RPMI7951 (cell line): ENCODE results near the gene TMEM185B. TPM values are rescaled to one million over a fixed set of nuclear protein-coding genes. Genes with fewer than 3 reads are reported as not detected.
A peak's percentile ranks its signal among the peaks of the same experiment; 100 is the strongest.

ENCODE experiments used
- DNase-seq: peaks from one replicate; pipeline ENCODE4 v3.0.0-alpha.2; 2012; ENCODE audit warnings: low read depth
- total RNA-seq: library from RNA; depleted of rRNA; stranded (reverse); fragments of >200 nt; shearing (Covaris generic); gene quantifications from 2 replicates; pipeline ENCODE4 v1.2.3, GENCODE V29; 2014

The TMEM185B gene
- total RNA-seq, 1 experiment from 2014 or later, result 34.5 TPM

DNA sequence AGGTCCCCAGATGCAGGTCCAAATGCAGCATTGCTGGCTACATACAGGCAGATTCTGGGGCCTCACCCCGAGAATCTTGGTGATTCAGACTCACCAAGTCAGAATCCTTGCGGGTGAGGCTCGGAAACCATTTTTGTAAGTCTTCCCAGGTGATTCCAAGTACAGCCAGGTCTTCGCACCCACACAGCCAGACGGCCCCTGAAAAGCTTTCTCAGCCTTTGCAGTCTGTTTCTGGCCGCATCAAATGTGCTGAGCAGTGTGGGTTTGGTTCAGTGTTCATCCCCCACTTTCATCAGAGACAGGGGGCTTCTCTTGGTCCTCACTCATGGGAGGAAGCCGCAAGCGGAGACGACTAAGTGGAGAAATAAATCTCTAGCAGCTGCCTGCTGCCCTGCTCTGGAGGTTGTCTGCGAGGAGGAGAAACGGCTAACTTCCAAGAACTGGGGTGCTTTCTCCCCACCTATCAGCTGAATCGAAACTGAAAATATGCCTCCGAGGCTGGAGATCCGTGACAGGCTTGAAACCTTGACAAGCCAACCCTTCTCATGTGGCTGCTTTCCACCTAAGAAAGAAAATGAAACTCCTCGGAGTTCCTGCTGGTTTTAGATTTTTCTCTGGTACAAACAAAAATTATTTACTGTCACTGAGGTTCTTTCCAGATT, 8.9 kb upstream of the TMEM185B start:
- DNase-seq, result peak; percentile 67

DNA sequence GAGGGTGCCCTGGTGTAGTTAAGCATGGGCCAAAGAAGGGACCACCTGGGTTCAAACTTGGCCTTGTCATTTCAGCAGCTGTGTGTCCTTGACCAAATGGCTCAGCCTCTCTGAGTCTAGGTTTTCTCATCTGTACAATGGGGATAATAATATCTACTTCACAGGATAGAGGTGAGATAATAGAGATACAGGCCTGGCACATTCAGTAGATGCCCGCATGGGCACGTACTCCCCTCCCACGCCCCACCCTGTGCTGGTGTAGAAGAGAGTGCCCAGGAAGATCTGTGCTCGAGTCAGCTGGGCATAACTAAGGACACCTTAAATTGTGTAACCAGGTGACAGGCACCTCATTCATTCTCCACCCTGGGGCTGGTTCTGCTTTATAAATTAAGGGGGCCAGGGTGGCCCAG, 8.4 kb upstream of the TMEM185B start:
- DNase-seq, result no peak

DNA sequence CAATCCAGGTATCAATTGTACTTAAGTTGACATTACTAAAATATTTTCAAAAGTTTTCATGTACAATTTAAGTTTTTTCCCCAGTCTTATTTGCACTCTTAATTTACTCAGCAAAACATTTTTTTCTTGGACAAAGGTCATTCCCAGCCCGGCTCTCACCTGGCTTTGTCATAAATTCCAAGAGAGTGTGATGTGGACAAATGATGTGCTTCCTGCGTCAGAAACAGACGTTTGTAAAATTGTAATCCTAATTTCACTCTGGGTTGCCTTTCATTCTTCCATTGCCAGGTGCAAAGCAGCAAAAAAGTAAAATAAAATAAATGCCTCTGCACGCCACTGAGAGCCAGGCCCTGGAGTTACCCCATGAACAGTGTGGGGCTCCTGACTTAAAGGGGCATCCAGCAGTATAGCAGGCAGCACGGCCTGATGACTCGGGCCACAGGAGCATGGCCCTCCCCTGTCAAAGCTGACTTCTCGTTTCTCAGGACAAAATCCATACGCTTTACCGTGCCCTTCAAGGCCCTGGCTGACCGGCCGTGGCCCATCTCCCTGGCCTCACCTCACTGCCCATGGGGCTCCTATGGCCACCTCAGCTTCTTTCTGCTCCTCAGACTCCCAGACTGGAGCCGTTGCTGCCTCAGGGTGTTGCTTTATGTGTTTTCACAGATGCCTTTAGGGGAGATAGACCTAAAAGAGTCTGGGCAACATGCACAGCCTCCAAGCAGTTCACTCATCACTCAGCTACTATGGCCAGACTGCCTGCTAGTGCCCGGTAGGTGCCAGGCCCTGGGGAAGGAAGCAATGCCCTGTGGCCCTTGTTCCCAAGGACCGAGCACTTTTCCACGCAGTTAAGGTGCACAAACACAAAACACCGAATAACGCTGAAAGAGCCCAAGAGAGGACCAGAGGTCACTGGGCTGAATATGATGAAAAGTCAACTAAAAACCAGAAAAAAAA, 7.6 kb upstream of the TMEM185B start:
- DNase-seq, result no peak

DNA sequence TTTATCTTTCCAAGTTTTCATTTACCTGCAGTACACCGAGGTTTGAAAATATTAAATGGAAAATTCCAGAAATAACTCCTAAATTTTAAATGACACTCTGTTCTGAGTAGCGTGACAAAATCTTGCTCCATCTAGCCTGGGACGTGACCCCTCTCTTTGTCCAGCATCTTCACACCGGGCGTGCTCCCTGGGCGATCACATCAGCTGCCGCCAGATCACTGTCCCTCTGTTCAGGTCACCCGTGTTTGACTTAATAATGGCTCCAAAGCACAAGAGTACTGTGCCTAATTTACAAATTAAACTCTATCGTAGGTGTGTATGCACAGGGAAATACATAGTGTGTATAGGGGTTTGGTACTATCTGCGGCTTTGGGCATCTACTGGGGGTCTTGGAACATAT, 6.1 kb upstream of the TMEM185B start:
- DNase-seq, result no peak

DNA sequence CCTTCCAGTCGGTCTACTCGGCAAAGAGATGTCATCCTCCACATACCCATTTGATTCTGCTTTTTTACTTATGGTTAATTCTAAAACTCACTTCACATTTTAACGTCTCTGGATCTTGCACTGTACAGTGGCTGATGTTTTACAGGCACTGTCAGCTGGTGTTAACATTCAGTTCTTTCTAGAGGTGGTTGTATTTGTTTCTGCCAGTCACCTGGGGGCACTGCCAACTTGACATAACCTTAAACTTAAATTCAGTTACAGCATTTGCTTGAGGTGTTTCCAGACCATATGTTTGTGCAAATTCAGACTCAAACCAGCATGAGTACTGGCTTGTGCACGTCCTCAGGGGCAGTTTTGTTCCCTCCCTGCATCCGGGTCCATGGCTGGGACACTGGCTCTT, 5.3 kb upstream of the TMEM185B start:
- DNase-seq, result peak; percentile 35

DNA sequence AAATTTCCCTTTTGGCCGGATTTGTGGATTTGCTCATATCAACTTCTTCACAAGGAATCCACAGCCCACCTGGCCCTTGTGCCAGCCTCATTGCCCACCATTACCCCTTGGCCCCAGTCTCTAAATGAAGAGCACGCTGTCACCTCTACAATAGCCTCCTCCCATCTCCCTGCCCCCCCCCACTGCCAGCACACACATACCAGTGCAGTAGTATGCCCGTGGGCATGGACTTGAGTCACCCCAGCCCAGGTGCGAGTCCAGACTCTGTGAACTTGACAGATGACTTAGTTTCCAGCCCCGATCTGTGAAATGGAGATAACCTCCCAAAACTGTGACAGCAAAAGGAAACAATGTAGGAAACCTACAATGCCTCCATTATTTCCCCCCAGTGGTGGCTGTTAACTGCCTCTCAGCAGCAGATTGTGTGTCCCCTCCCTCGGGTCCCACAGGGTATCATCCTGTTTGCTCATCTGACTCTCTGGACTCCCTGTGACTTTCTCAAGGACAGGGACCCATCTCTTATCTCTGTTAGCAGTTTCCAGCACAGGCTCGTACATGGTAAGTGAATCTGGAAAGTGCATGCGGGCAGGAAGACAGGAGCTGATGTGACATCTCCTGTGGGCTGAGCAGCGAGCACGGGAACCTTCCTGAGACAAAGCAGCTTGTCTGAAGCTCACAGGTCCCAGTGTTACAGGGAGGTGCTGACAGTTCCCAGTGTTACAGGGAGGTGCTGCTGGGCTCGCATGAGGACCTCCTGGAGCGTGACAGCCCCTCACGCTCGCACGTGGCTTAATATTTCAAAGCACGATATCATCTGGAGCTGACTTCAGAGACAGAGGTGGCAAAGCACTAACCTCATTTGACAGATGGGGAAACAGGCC, 4.2 kb upstream of the TMEM185B start:
- peak; percentile 35 for DNase-seq

DNA sequence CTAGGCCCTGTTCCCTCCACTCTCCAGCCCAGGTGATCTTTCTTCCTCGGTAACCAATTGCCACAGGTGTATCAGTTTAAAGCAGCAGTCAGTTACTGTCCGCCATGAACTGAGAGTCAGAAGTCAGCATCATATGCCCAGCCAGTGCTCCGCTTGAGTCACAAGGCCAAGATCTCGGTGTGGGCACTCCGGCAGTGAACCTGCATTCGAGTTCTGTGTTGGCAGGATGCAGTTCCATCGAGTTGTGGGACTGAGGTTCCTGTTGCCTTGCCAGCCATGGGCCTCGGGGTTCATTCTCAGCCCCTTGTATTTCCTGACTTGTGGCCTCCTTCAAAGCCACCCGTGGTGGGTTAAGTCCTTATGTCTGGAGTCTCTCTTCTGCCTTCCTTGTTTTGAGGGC, 3.1 kb upstream of the TMEM185B start:
- no peak for DNase-seq

DNA sequence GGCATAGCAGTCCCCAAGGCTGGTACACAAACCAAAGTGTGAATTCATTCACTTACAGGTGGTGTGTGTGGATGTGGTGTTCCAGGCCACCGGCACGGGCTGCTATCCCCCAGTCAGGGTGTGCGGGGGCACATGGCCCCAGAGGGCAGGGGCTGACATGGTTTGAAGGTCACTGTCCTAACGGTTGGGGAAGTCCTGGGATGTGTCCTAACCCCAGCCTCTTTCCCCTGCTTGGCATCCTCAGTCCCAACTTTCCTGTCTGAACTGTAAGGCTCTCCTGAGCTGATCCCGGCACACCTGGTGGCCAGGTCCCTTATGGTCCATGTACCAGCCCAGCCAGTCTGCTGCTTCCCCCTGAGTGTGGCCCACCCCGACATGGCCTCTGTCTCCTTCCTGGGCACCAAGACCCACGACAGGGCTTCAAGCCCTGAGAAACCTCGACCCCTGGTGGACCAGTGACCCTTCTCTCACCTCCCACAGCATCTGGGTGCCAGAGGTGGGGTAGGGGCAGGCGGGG, 2.4 kb upstream of the TMEM185B start:
- DNase-seq, result no peak

DNA sequence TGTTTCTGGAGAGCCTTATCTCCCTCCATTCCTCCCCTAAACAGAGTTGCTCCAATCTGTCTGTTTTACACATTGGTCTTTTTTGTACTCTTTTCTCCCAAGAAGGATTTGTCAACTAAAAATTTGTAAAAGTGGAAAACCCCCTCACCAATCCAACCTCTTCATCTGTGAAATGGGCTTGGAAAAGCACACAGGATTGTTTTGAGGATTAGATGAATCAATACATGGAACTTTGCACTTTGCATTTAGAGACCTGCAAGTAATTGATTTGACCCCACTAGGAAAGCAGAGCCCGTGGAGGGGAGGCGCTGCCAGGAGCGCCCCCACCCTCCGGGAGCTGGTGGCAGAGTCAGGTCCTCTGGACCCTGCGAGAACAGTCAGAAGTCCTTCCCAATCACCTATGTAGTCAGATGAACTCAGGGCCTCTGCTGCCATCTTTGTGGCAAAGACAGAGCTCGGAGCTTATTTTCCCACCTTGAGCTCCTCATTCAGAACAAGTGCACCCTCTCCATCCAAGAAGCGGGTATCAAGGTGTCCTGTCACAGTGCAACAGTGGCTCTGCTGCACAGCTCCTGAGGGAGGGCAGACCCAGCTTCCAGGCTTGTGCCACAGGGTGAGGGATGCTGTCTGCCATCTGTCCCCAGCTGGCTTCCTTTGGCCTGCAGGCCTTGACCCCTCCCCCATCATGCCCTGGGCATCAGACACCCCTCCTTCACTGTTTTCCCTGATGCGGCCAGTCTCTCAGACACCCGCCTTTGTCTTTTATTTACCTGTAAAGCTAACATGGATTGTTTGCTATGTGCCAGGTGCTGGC, 1.7 kb upstream of the TMEM185B start:
- no peak for DNase-seq

DNA sequence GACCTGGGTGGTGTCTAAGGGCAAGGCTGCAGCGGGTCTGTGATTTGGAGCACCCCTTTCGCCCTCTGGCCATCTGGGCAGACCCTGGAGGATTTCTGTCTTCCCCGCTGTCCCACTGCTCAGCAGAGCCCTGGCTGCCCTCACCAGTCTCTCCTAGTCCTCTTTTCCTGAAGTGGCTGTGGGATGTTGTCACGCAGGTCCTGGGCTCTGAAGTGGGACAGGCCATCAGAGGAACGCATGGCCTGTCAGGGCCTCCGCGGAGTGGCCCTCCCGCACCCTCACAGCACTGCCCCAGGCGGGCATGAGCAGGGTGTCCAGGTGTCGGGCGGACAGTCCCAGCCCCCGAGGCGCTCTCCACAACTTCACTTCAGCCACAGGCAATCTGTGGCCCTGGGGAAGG, 1.1 kb upstream of the TMEM185B start:
- DNase-seq, result no peak

DNA sequence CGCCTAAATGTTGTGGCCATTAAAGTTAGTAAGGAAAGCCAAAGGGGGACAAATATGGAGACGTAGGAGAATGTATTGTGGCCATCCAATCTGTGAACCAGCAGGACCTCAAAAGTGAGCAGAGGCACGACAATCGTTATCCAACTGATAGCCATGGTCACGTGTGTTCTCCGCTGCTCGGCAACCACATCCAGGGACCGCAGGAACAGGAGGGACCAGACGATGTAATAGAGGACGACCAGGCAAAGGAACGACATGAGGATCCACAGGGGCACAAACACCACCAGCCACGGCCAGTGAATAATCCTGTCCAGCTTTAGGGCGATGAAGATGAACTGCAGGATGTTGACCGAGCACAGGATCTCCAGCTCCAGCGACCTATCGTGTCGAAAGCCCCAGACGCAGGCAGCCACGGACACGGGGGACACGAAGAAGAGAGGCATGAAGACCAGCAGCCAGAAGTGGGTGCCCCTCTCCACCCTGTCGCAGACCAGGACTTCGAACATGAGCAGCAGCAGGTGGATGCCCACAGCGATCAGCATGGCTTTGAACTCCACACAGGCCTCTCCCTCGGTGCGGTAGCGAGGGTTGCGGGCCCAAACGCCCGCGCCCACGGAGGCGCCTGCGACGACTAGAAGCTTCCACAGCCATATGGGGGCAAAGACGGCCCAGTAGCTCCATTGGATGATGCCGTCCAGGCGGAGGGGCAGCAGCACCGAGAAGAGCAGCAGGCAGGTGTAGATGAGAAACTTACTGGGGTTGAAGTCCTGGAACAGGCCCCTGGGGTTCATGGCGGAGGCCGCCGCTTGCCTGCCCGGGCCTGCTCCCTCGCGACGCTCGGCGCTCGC, 790 bp downstream of the TMEM185B start:
- no peak for DNase-seq

DNA sequence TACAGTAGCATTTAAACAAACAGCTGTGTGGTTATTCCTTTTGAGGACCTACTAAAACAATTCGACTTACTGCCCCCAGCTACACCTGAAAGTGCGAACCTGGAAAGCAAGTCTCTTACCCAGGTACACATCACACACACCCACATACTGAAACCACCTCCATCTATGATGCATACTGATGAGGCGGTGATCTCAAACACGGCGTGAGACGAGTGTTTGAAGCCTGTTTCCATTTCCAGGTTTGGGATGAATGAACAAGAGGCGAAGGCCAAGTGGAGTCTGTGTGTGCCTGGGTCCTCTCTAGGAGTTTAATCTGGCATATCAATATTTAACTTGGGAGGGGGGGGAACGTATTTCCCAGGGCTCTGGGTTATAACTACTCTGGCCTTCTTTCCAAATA, 1.6 kb downstream of the TMEM185B start:
- no peak for DNase-seq

DNA sequence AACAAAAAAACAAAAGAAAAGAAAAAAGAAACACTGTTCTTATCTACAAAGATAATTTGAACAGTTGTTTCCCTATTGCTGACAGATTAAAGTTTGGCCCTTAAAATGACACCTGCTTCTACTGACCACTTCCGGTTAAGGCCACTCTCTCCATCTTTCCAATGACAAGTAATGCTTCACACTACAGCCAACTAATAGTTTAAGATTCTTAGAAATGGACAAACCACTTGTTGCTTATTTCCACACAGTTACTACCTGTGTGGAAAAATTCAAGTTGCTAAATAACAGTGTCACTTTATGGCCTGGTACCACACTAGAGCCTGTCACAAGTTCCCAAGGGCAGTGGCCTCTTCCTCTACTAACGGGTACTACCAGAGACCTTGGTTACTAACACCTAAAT, 2.4 kb downstream of the TMEM185B start:
- no peak for DNase-seq

DNA sequence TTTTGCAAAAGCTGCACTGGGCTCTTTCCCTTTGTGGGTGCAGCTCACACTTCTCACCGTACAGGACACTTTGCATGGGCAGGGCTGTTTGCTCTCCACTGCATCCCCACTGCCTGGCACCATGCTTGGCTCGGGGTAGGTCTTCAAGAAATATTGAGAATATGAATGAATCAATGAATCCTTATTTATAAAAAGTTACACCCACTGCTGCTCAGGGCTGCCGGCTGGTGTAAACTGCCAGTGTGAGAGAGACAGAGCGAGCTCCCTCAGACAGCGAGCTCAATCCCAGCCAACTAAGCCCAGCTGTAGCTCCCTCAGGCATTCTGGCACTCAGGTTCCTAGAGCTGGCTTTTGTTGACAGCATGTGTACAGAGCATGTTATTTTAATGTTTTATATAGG, 3.4 kb downstream of the TMEM185B start:
- no peak for DNase-seq

DNA sequence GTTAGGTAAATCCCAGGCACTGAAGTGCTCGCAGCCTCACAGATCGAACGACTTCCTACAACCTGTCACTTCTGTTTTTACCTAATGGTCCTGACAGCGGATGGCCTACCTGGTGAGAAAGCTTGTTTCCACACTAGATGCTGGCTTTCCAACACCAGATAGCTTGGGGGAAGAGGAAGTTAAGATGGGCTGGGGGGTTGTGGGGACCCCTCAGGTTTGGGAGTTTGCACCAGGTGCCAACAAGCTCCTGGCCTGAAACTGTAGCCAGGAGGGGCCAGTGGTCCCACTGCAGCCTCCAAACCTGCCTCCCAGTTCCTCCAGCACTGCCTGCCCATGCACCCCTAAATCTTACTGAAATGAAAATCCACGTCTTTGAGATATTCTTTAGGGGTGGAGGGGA, 3.9 kb downstream of the TMEM185B start:
- DNase-seq, result no peak

DNA sequence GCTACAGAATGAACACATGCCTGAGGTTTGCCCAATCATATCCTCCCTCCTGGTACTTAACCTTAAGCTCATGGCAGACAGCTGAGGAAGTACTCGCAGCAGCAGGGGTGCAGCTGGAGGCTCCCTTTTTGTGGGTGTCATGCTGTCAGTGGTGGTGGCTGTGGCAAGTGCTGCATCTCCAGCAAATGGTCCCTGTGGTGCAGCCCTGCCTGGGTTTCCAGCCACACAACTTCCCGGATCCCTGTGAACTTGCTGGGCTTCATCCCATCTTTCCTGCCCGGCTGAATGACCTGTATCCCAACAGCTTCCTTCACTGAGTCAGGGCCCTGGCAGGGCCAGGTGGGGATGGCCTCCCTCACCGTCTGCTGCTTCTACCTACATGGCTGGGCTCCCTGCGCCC, 5.0 kb downstream of the TMEM185B start:
- DNase-seq, result no peak

DNA sequence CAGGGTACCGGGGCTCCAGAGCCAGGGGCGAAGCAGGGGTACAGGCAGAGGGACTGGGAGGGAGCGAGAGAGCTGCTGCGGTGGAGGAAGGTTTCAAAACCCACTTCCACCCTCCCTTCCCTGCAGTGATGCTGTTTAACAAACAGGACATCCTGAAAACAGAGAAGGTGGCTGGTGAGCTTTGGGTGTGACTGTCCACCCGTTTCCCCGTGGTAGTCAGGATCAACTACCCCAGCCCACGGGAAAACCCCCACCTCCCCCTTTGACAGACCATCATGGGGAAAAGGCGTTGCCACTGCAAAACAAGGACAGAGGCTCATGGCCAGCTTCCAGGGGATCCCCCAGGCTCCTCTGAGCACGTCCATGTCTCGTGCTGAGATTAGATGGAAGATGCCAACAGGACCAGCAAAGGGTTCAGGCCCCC, 12.9 kb downstream of the TMEM185B start:
- DNase-seq, result no peak

DNA sequence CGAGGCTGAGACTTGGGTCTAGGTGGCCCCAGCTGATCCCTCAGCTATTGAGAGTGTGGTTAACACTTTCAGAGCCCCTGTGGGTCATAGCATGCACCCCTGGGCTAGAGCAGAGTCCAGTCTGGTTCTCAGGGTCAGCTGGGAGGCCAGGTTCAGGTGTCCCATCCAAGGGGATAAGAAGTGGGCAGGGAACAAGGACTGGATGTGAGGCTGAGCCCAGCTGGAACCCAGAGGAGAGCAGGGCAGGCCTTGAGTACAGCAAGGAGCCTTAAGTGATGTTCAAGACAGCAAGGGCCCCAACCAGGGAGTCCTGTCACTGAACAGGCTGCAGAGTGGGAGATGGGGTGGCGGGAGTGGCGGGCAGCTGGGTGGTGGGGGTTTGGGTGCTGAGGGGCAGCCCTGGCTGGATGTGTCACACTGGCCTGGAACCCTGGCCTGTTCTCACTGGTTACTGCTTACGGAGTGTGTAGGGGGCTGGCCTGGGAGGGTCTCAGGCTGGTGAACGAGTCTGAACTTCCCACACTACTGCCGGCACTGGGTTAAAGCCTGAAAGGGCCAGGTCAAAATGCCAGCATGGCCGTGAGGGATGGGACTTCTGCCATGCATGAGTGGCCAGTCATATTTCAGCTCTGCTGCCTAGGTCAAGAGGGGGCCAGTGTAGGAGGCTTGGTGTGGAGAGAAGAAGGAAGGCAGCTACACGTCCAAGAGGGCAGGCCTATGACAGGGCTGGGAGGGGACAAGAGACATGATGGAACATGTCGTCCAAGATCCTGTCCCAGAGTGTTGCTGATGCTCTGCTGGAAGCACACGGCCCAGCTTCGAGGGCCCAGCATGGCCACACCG, 13.6 kb downstream of the TMEM185B start:
- DNase-seq, result no peak
